Fibroblast of lung (primary cell): ENCODE results near the gene MARK3.

Experiments
- CTCF ChIP-seq, 2 donors: IDR thresholded peaks in 1 of 2; conservative IDR thresholded peaks in 1 of 2; 1 replicate in 1 of 2; 2 replicates in 1 of 2; pipeline ENCODE4 v1.5.1; 2011 to 2012; ENCODE audit warnings: low read length in 2 of 2, control low read depth in 1 of 2, inconsistent platforms in 1 of 2, low read depth in 1 of 2, mild to moderate bottlenecking in 1 of 2
- EZH2 ChIP-seq: IDR thresholded peaks from 2 replicates; pipeline ENCODE4 v1.5.1; 2012; ENCODE audit warnings: low read length, control low read depth, mild to moderate bottlenecking; ENCODE audit errors: missing control alignments

GRCh38 chr14:103539056-103539825 is 154.0 kb downstream of the MARK3 start:
- TF ChIP-seq CTCF (conservative IDR thresholded peaks at IDR 0.05 in 1 of 2, IDR thresholded peaks at IDR 0.05 in 1 of 2; ENCODE audit: low read depth in 1 of 2, low read length in 2 of 2): no peak
- TF ChIP-seq EZH2: no peak
